Measurements from ENCODE around the gene KLHL9. TPM values are rescaled to one million over a fixed set of nuclear protein-coding genes. Genes with fewer than 3 reads are reported as not detected.

Gene KLHL9
- total and polyA plus RNA-seq, 12 donors = 6.0 to 14.3 (median 11.9) TPM

GRCh38 chr9:21333226-21333625 lies 2.0 kb downstream of the KLHL9 start:
- no peaks in the 10 kb centered on the region for H3K9me3 ChIP-seq
- WGBS, 2 donors = 96 to 98% methylated on average over 2 of the region's 2 CpGs
- TF ChIP-seq CTCF (IDR thresholded peaks at IDR 0.05) = no peak
- H3K36me3 ChIP-seq = peaks cover 0 to 38% (median 0%) of the 10 kb centered on the region in 9 donors
- no peak overlapping the region for H3K27ac ChIP-seq
- H3K4me3 ChIP-seq = peak overlapping the region in 5 of 10 donors; percentile 77 to 93 (median 86)
- intact Hi-C loops (cut with DNase I) = loop anchor here in 4 of 10 donors (5.0 kb wide), 2 partner anchors 59 to 469 kb away; partner anchors contain the start of gene MTAP (in 3 of the 4)
- DNase-seq (no peak), ATAC-seq (no peak)
- H3K4me1 ChIP-seq = peaks cover 6 to 69% (median 58%) of the 10 kb centered on the region in 9 donors
- no peaks in the 10 kb centered on the region for H3K27me3 ChIP-seq

DNA sequence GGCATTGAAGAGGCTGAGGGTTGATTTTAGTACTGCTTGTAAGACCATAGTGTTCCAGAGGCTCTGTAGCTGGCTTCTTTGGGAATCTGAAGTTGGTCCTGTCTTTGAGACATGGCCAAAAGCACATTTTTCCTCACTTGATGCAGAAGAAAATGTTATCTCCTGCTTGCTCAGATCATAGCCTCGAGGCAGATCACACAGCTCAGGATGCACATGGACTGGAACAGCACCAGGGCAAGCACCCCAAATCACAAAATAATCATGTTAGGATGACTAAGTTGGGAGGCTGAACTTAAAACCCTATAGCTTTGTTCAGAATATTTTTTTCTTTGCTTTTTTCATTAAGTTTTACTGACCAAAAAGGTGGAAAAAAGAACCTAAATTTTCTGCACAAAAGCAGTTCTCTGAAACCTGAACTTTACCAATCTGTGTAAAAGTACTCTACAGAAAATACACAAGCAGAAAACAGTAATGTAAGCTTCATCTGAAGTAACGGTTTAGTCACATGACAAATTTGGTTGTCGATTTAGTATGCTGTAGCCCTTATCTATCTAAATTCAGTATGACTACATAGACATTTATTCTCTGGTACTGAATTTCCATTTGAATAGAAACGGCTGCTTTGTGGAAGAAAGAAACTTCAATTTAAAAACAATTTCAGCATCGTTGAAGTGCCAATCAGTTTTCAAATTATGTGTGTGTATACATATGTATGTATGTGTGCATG lies 3.4 kb downstream of the KLHL9 start:
- intact Hi-C loops (cut with DNase I) = loop anchor here in 4 of 10 donors (5.0 kb wide), 2 partner anchors 60 to 470 kb away; partner anchors contain the start of gene MTAP (in 3 of the 4)
- peak overlapping the region in 3 of 10 donors; percentile 0 to 6 (median 1) for H3K4me3 ChIP-seq
- no peaks in the 10 kb centered on the region for H3K27me3 ChIP-seq
- no peak for TF ChIP-seq CTCF (IDR thresholded peaks at IDR 0.05)
- WGBS, 2 donors = 36 to 41% methylated on average over 5 of the region's 5 CpGs
- DNase-seq = no peak
- H3K9me3 ChIP-seq = no peaks in the 10 kb centered on the region
- no peak for ATAC-seq
- no peak overlapping the region for H3K27ac ChIP-seq
- peaks cover 6 to 80% (median 68%) of the 10 kb centered on the region in 9 donors for H3K4me1 ChIP-seq
- H3K36me3 ChIP-seq = peaks cover 0 to 38% (median 0%) of the 10 kb centered on the region in 9 donors

DNA sequence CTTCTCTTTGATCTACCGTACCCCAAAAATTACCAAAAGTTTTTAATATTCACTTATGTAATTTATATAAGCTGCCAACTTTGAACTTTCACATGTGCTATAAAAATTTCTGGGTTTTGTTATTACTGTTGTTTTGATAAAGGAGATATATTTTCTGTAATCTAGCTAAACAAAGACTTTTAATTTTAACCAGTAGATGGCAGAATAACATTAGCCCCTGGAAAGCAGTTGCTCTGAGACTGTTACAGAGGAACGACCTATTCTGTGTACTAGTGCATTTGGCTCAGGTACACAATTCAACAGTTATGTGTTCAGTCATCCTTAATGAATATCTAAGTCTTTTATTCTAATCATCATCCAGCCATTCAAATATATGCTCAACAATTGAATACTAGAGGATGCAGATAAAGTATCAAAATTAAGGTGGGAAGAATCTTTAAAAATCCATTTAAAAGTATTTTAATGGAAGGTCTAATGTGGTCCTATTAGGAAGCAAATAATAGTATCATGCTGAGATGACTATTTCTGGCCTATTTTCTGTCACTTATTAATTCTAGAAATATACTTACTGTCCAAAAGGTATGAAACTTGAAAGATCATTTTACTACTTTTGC lies 8.6 kb downstream of the KLHL9 start:
- H3K36me3 ChIP-seq = peaks cover 0 to 62% (median 11%) of the 10 kb centered on the region in 9 donors
- H3K4me1 ChIP-seq = peaks cover 0 to 53% (median 37%) of the 10 kb centered on the region in 9 donors
- no peak overlapping the region for H3K27ac ChIP-seq
- no peaks in the 10 kb centered on the region for H3K27me3 ChIP-seq
- H3K4me3 ChIP-seq = no peak overlapping the region
- intact Hi-C loops (cut with DNase I) = loop anchor here in 7 of 10 donors (2.0 to 10.0 kb wide), 6 partner anchors 66 to 468 kb away; no protein-coding TSS in a partner anchor
- DNase-seq (no peak), ATAC-seq (peak in 7 of 8 donors; percentile 52 to 78 (median 72))
- no peaks in the 10 kb centered on the region for H3K9me3 ChIP-seq
- 38 to 41% methylated on average over 2 of the region's 2 CpGs for WGBS, 2 donors
- TF ChIP-seq CTCF (IDR thresholded peaks at IDR 0.05) = peak; percentile 33 to 88 (median 74)

DNA sequence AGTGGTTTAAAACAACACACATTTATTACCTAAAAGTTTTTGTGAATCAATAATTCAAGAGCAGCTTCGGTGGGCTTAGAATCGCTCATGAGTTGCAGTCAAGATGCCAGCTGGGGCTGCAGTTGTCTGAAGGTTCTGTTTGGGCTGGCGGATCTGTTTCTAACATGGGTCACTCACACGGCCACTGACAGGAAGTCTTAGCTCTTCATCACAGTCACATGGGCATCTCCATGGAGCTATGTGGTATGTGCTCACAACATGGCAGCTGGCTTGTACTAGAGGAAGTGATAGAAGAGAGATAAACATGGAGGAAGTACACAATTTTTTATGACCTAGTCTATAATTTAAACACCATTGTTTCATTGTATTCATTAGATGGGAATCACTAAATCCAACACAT lies 11.2 kb downstream of the KLHL9 start:
- intact Hi-C loops (cut with DNase I) = loop anchor here in 6 of 10 donors (5.0 to 10.0 kb wide), 3 partner anchors 73 to 471 kb away; no protein-coding TSS in a partner anchor
- ATAC-seq (peak in 1 of 8 donors; percentile 63), DNase-seq (no peak)
- no peak for TF ChIP-seq CTCF (IDR thresholded peaks at IDR 0.05)
- H3K9me3 ChIP-seq = no peaks in the 10 kb centered on the region
- no peak overlapping the region for H3K27ac ChIP-seq
- 78% methylated on average over 4 of the region's 4 CpGs for WGBS, 2 donors
- no peak overlapping the region for H3K4me3 ChIP-seq
- peaks cover 0 to 60% (median 11%) of the 10 kb centered on the region in 9 donors for H3K36me3 ChIP-seq
- H3K4me1 ChIP-seq = peaks cover 0 to 39% (median 13%) of the 10 kb centered on the region in 9 donors
- H3K27me3 ChIP-seq = no peaks in the 10 kb centered on the region
